Measurements from ENCODE around the gene SP7. TPM values are rescaled to one million over a fixed set of nuclear protein-coding genes. Genes with fewer than 3 reads are reported as not detected.
A peak's percentile ranks its signal among the peaks of the same experiment; 100 is the strongest.

The SP7 gene
- total RNA-seq, 1 donor from 2014 or later, result not detected

DNA sequence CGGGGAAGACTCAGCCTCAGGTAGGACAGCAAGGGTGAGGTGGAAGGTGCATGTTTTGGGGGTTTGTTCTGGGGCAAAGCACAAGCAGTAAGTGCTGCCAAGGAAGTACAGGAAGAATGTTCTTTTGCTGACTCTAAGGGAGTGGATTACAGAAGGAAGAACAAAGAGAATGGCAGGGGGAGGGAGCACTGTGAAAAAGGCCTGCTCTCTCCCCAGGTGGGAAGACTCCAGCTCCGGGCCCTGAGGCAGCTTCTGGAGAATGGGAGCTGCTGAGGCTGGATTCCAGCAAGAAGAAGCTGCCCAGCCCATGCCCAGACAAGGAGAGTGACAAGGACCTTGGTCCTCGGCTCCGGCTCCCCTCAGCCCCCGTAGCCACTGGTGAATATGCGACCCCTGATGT lies 47.8 kb downstream of the SP7 start:
- TF ChIP-seq, protein P1, sequence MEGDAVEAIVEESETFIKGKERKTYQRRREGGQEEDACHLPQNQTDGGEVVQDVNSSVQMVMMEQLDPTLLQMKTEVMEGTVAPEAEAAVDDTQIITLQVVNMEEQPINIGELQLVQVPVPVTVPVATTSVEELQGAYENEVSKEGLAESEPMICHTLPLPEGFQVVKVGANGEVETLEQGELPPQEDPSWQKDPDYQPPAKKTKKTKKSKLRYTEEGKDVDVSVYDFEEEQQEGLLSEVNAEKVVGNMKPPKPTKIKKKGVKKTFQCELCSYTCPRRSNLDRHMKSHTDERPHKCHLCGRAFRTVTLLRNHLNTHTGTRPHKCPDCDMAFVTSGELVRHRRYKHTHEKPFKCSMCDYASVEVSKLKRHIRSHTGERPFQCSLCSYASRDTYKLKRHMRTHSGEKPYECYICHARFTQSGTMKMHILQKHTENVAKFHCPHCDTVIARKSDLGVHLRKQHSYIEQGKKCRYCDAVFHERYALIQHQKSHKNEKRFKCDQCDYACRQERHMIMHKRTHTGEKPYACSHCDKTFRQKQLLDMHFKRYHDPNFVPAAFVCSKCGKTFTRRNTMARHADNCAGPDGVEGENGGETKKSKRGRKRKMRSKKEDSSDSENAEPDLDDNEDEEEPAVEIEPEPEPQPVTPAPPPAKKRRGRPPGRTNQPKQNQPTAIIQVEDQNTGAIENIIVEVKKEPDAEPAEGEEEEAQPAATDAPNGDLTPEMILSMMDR (IDR thresholded peaks at IDR 0.05; ENCODE audit: borderline replicate concordance), result no peak
- Histone ChIP-seq H3K4me3 (no peak overlapping the region), H3K36me3 (no peaks in the 10 kb centered on the region), H3K27me3 (ENCODE audit: low read depth) (no peaks in the 10 kb centered on the region), H3K4me1 (peaks cover 4% of the 10 kb centered on the region), H3K9me3 (replicated peaks) (no peaks in the 10 kb centered on the region), H3K27ac (replicated peaks) (no peak overlapping the region)
- intact Hi-C loops (cut with micrococcal nuclease), result loop anchor here (5.0 kb wide), 1 partner anchor 76 kb away; no protein-coding TSS in a partner anchor
- no peak for DNase-seq

DNA sequence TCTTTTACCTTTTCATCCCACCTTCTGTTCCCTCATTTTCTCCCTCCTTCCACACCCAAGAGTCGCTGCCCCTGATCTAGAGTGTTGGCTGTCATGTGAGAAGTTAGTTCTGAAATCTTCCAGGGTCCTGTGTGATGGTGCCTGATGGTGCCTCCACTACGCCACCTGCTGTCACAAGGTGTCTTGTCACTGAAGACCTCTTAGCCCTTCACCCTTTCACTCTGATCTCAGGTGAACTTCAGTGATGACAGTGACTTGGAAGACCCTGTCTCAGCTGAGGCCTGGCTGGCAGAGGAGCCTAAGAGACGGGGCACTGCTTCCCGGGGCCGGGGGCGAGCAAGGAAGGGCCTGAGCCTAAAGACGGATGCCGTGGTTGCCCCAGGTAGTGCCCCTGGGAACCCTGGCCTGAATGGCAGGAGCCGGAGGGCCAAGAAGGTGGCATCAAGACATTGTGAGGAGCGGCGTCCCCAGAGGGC lies 48.4 kb downstream of the SP7 start:
- TF ChIP-seq, protein P1 (IDR thresholded peaks at IDR 0.05; ENCODE audit: borderline replicate concordance), result peak; percentile 79
- Histone ChIP-seq H3K36me3 (no peaks in the 10 kb centered on the region), H3K4me1 (peaks cover 4% of the 10 kb centered on the region), H3K27ac (replicated peaks) (no peak overlapping the region), H3K9me3 (replicated peaks) (no peaks in the 10 kb centered on the region), H3K4me3 (no peak overlapping the region), H3K27me3 (ENCODE audit: low read depth) (no peaks in the 10 kb centered on the region)
- DNase-seq, result peak; percentile 67
- intact Hi-C loops (cut with micrococcal nuclease), result loop anchor here (5.0 kb wide), 1 partner anchor 75 kb away; no protein-coding TSS in a partner anchor

DNA sequence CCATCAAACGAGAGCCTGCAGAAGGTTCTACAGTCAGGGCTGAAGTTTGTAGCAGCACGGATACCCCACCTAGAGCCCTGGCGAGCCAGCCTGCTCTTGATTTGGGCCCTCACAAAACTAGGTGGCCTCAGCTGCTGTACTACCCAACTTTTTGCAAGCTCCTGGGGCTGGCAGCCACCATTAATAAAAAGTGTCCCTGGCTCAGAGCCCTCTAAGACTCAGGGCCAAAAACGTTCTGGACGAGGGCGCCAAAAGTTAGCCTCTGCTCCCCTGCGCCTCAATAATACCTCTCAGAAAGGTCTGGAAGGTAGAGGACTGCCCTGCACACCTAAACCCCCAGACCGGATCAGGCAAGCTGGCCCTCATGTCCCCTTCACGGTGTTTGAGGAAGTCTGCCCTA lies 49.7 kb downstream of the SP7 start:
- no peaks in the 10 kb centered on the region for H3K9me3 ChIP-seq (replicated peaks)
- no peaks in the 10 kb centered on the region for H3K27me3 ChIP-seq (ENCODE audit: low read depth)
- no peaks in the 10 kb centered on the region for H3K36me3 ChIP-seq
- TF ChIP-seq, protein P1 (IDR thresholded peaks at IDR 0.05; ENCODE audit: borderline replicate concordance), result no peak
- H3K27ac ChIP-seq (replicated peaks), result no peak overlapping the region
- H3K4me1 ChIP-seq, result peaks cover 4% of the 10 kb centered on the region
- DNase-seq, result no peak
- intact Hi-C loops (cut with micrococcal nuclease), result loop anchor here (5.0 kb wide), 1 partner anchor 74 kb away; no protein-coding TSS in a partner anchor
- H3K4me3 ChIP-seq, result no peak overlapping the region

DNA sequence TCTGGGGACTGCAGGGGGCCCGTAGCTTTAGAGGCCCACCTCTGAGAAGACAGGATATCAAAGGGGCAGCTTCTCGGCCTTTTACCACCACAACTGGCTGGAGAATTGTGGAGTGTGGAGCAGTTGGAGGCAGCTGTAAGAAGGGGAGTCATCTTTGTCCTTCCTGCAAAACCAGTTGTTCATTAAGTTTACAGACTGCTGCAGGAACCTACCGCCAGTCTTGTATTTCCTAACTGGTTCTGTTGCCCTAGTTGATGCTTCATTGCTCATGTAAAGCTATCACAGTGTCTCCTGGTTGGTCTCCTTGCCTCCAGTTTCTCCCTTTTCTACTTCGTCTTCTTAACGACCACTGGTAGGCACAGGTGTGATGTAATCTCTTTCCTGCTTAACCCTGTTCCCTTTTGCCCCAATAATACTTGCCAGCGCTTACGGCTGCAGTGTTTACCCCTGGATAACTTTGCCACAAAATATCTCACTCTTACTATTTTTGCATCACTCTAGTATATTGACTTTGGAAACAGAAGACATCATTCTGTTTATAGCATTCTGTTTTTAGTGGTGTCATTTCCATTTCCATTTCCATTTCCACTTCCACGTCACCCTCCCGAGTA lies 56.2 kb downstream of the SP7 start:
- DNase-seq, result no peak
- TF ChIP-seq, protein P1 (IDR thresholded peaks at IDR 0.05; ENCODE audit: borderline replicate concordance), result no peak
- Histone ChIP-seq H3K4me1 (no peaks in the 10 kb centered on the region), H3K4me3 (no peak overlapping the region), H3K36me3 (no peaks in the 10 kb centered on the region), H3K9me3 (replicated peaks) (no peaks in the 10 kb centered on the region), H3K27me3 (ENCODE audit: low read depth) (no peaks in the 10 kb centered on the region), H3K27ac (replicated peaks) (no peak overlapping the region)
- intact Hi-C loops (cut with micrococcal nuclease), result no loop called here

DNA sequence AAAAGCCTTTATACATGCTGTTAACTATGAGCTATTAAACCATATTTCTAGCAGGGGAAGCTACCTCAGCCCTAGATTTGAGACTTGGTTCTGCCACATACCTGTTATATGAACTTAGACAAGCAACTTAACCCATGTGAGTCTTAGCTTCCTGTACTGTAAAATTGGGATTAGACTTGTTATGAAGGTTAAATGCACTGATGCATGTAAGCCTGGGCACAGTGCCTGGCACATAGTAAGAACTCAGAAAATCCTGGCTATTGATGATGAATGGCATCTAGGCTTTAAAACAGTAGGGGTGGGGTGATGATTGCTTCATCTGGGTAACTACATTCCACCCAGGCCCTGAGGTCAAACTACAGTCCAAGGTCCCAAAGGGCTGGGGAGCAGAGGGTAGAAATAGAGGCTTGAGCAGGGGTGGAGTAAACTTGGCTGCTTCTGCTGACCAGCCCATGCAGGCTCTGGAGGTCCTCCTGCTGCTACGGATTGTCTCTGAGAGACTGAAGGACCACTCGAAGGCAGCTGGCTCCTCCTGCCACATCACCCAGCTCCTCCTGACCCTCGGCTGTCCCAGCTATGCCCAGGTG lies 56.8 kb downstream of the SP7 start:
- no peaks in the 10 kb centered on the region for H3K9me3 ChIP-seq (replicated peaks)
- no peaks in the 10 kb centered on the region for H3K4me1 ChIP-seq
- no peaks in the 10 kb centered on the region for H3K36me3 ChIP-seq
- H3K4me3 ChIP-seq, result no peak overlapping the region
- intact Hi-C loops (cut with micrococcal nuclease), result no loop called here
- TF ChIP-seq, protein P1 (IDR thresholded peaks at IDR 0.05; ENCODE audit: borderline replicate concordance), result no peak
- H3K27me3 ChIP-seq (ENCODE audit: low read depth), result no peaks in the 10 kb centered on the region
- H3K27ac ChIP-seq (replicated peaks), result no peak overlapping the region
- no peak for DNase-seq

Data from left ventricle myocardium inferior (tissue), 1 donor.